H9 (cell line): Measurements from ENCODE around the gene OR1M1. TPM values are rescaled to one million over a fixed set of nuclear protein-coding genes. Genes with fewer than 3 reads are reported as not detected.

ENCODE experiments used
- DNase-seq: peaks from one replicate; pipeline ENCODE4 v3.0.0-alpha.2; 2017
- H2AFZ ChIP-seq: one replicate; pipeline ENCODE4 v1.6.1; 2013; ENCODE audit warnings: mild to moderate bottlenecking, low read length, control low read depth, moderate library complexity
- H2AK5ac ChIP-seq: 2 replicates; pipeline ENCODE4 v1.6.1; 2013; ENCODE audit warnings: low read length, control low read depth, mixed read lengths; ENCODE audit not compliant: insufficient read length
- H2BK120ac ChIP-seq: one replicate; pipeline ENCODE4 v1.6.1; 2013; ENCODE audit warnings: low read depth, mild to moderate bottlenecking, low read length, control low read depth, inconsistent platforms; ENCODE audit not compliant: poor library complexity, severe bottlenecking
- H2BK12ac ChIP-seq: 2 replicates; pipeline ENCODE4 v1.6.1; 2013; ENCODE audit warnings: low read length, control low read depth, mixed read lengths, low read depth; ENCODE audit not compliant: insufficient read length
- H2BK15ac ChIP-seq: 2 replicates; pipeline ENCODE4 v1.6.1; 2013; ENCODE audit warnings: low read depth, low read length, control low read depth
- H2BK20ac ChIP-seq: one replicate; pipeline ENCODE4 v1.6.1; 2013; ENCODE audit warnings: low read depth, mild to moderate bottlenecking, low read length, control low read depth, inconsistent platforms; ENCODE audit not compliant: poor library complexity, severe bottlenecking
- H2BK5ac ChIP-seq: 2 replicates; pipeline ENCODE4 v1.6.1; 2013; ENCODE audit warnings: low read length, control low read depth, mixed read lengths; ENCODE audit not compliant: insufficient read length
- H3K14ac ChIP-seq: 2 replicates; pipeline ENCODE4 v1.6.1; 2013; ENCODE audit warnings: low read length, control low read depth; ENCODE audit not compliant: insufficient read depth
- H3K18ac ChIP-seq: 2 replicates; pipeline ENCODE4 v1.6.1; 2013; ENCODE audit warnings: low read depth, mild to moderate bottlenecking, mixed read lengths, low read length, control low read depth; ENCODE audit not compliant: insufficient read length
- H3K23ac ChIP-seq: 2 replicates; pipeline ENCODE4 v1.6.1; 2013; ENCODE audit warnings: low read length, control low read depth, mixed read lengths, low read depth; ENCODE audit not compliant: insufficient read length
- H3K23me2 ChIP-seq: 2 replicates; pipeline ENCODE4 v1.6.1; 2013; ENCODE audit warnings: low read depth, mild to moderate bottlenecking, mixed read lengths, low read length, control low read depth; ENCODE audit not compliant: insufficient read length, poor library complexity, severe bottlenecking
- H3K27ac ChIP-seq: 2 replicates; pipeline ENCODE4 v1.5.1; 2013; ENCODE audit warnings: low read length, control low read depth, mixed read lengths, low read depth; ENCODE audit not compliant: insufficient read length
- H3K27me3 ChIP-seq: 2 replicates; pipeline ENCODE4 v1.6.1; 2013; ENCODE audit warnings: low read length, control low read depth, inconsistent platforms; ENCODE audit not compliant: insufficient read depth
- H3K4ac ChIP-seq: 2 replicates; pipeline ENCODE4 v1.6.1; 2013; ENCODE audit warnings: low read depth, mild to moderate bottlenecking, control low read depth, inconsistent platforms, low read length, moderate library complexity
- H3K4me1 ChIP-seq: 2 replicates; pipeline ENCODE4 v1.6.1; 2013; ENCODE audit warnings: low read length, control low read depth, inconsistent platforms; ENCODE audit not compliant: insufficient read depth
- H3K4me2 ChIP-seq: 2 replicates; pipeline ENCODE4 v1.6.1; 2013; ENCODE audit warnings: low read length, control low read depth, mixed read lengths; ENCODE audit not compliant: insufficient read length, insufficient read depth
- H3K56ac ChIP-seq: 2 replicates; pipeline ENCODE4 v1.6.1; 2013; ENCODE audit warnings: low read depth, mild to moderate bottlenecking, mixed read lengths, low read length, control low read depth; ENCODE audit not compliant: insufficient read length
- H3K79me1 ChIP-seq: 2 replicates; pipeline ENCODE4 v1.6.1; 2013; ENCODE audit warnings: low read depth, mild to moderate bottlenecking, moderate library complexity, low read length, control low read depth, inconsistent platforms; ENCODE audit not compliant: insufficient read depth, poor library complexity, severe bottlenecking
- H3K79me2 ChIP-seq: 2 replicates; pipeline ENCODE4 v1.6.1; 2013; ENCODE audit warnings: low read length, control low read depth, inconsistent platforms; ENCODE audit not compliant: insufficient read depth
- H3K9ac ChIP-seq: 2 replicates; pipeline ENCODE4 v1.6.1; 2013; ENCODE audit warnings: low read length, control low read depth, mixed read lengths; ENCODE audit not compliant: insufficient read length; ENCODE audit errors: extremely low read depth
- H3K9me3 ChIP-seq: one replicate; pipeline ENCODE4 v1.6.1; 2013; ENCODE audit warnings: low read depth, low read length, inconsistent platforms; ENCODE audit not compliant: control insufficient read depth
- H3T11ph ChIP-seq: one replicate; pipeline ENCODE4 v1.6.1; 2013; ENCODE audit warnings: mild to moderate bottlenecking, low read length, control low read depth, inconsistent platforms
- H4K20me1 ChIP-seq: one replicate; pipeline ENCODE4 v1.6.1; 2013; ENCODE audit not compliant: control insufficient read depth, insufficient read length, insufficient read depth
- H4K5ac ChIP-seq: 2 replicates; pipeline ENCODE4 v1.6.1; 2013; ENCODE audit warnings: low read depth, mild to moderate bottlenecking, mixed read lengths, low read length, control low read depth; ENCODE audit not compliant: insufficient read length
- H4K8ac ChIP-seq: replicated peaks from 2 replicates; pipeline ENCODE4 v1.6.1; 2013; ENCODE audit warnings: low read length, control low read depth, mixed read lengths, low read depth; ENCODE audit not compliant: insufficient read length
- H4K91ac ChIP-seq: 2 replicates; pipeline ENCODE4 v1.6.1; 2013; ENCODE audit warnings: low read depth, mild to moderate bottlenecking, moderate library complexity, mixed read lengths, low read length, control low read depth; ENCODE audit not compliant: insufficient read length
- H3K27ac Mint-ChIP-seq, 3 experiments: 2 replicates in 2 of 3; 3 replicates in 1 of 3; pipeline ENCODE4 v1.8.0; 2020 to 2021; ENCODE audit warnings: mixed read lengths in 3 of 3, mild to moderate bottlenecking in 1 of 3, moderate library complexity in 1 of 3
- H3K27me3 Mint-ChIP-seq: 2 replicates; pipeline ENCODE4 v1.8.0; 2021; ENCODE audit warnings: low read depth, mild to moderate bottlenecking, moderate library complexity, mixed read lengths
- H3K36me3 Mint-ChIP-seq, 3 experiments: 2 replicates in 2 of 3; 3 replicates in 1 of 3; pipeline ENCODE4 v1.8.0; 2020 to 2021; ENCODE audit warnings: low read depth in 3 of 3, mixed read lengths in 3 of 3; ENCODE audit not compliant: insufficient read depth in 1 of 3
- H3K4me1 Mint-ChIP-seq, 2 experiments: 2 replicates each; pipeline ENCODE4 v1.8.0; 2020; ENCODE audit warnings: mixed read lengths in 2 of 2
- H3K4me3 Mint-ChIP-seq, 2 experiments: 2 replicates in 1 of 2; 3 replicates in 1 of 2; pipeline ENCODE4 v1.8.0; 2020 to 2021; ENCODE audit warnings: mild to moderate bottlenecking in 2 of 2, mixed read lengths in 2 of 2, moderate library complexity in 1 of 2
- H3K9me3 Mint-ChIP-seq, 2 experiments: 2 replicates in 1 of 2; 3 replicates in 1 of 2; pipeline ENCODE4 v1.8.0; 2020; ENCODE audit warnings: mild to moderate bottlenecking in 2 of 2, mixed read lengths in 2 of 2, moderate library complexity in 1 of 2
- CTCF ChIP-seq: fragments of 200-600 bp; sonication (generic); conservative IDR thresholded peaks from 3 replicates; pipeline ENCODE4 v1.8.0; 2021; ENCODE audit warnings: antibody characterized with exemption, mild to moderate bottlenecking
- WGBS: extraction: QIAGEN DNeasy Blood & Tissue Kit; methylation state at CpG from one replicate; pipeline ENCODE4 v1.1.7; 2013; ENCODE audit warnings: missing lambda C conversion rate, low lambda C conversion rate, mixed read lengths; ENCODE audit not compliant: insufficient read length; ENCODE audit errors: extremely low coverage; 5-methylcytosine and 5-hydroxymethylcytosine counted together
- total RNA-seq: library from RNA; stranded (reverse); gene quantifications from 2 replicates; pipeline ENCODE4 v1.2.1, GENCODE V29; 2021

The OR1M1 gene
- total RNA-seq, 1 experiment from 2014 or later: not detected

- H3K79me1 ChIP-seq: no peaks in the 10 kb centered on the region
- Mint-ChIP-seq H3K27me3 (peaks cover 6% of the 10 kb centered on the region), H3K9me3 (peaks cover 66 to 91% of the 10 kb centered on the region in 2 experiments), H3K4me3 (no peak within 1 kb of the TSS; a peak in 1 of 5 replicates), H3K27ac (no peak within 1 kb of the TSS), H3K4me1 (no peaks in the 10 kb centered on the region), H3K36me3 (peaks cover 1 to 23% (median 13%) of the 10 kb centered on the region in 3 experiments; a peak in 4 of 7 replicates)
- no CpG with 5 or more reads among the region's 2 CpGs for WGBS
- DNase-seq: no peak
- H3K18ac ChIP-seq: no peak within 1 kb of the TSS
- H3T11ph ChIP-seq: no peak within 1 kb of the TSS
- no peaks in the 10 kb centered on the region for H3K27me3 ChIP-seq
- no peak within 1 kb of the TSS for H2AK5ac ChIP-seq
- TF ChIP-seq CTCF: no peak
- no peak within 1 kb of the TSS for H3K56ac ChIP-seq
- no peak within 1 kb of the TSS for H2BK5ac ChIP-seq
- no peaks in the 10 kb centered on the region for H4K20me1 ChIP-seq
- no peak within 1 kb of the TSS for H2BK20ac ChIP-seq
- H2AFZ ChIP-seq: no peak within 1 kb of the TSS
- H2BK120ac ChIP-seq: no peak within 1 kb of the TSS
- no peak within 1 kb of the TSS for H2BK15ac ChIP-seq
- no peak within 1 kb of the TSS for H2BK12ac ChIP-seq
- no peaks in the 10 kb centered on the region for H3K23me2 ChIP-seq
- H4K5ac ChIP-seq: no peak within 1 kb of the TSS
- no peaks in the 10 kb centered on the region for H3K79me2 ChIP-seq
- no peak within 1 kb of the TSS for H3K4me2 ChIP-seq
- no peak within 1 kb of the TSS for H3K27ac ChIP-seq
- no peak within 1 kb of the TSS for H4K8ac ChIP-seq
- no peaks in the 10 kb centered on the region for H3K9me3 ChIP-seq
- no peak within 1 kb of the TSS for H3K9ac ChIP-seq
- H3K23ac ChIP-seq: no peak within 1 kb of the TSS
- no peak within 1 kb of the TSS for H3K14ac ChIP-seq
- no peak within 1 kb of the TSS for H3K4ac ChIP-seq
- H4K91ac ChIP-seq: no peak within 1 kb of the TSS
- no peaks in the 10 kb centered on the region for H3K4me1 ChIP-seq
These were observed 28.5 kb downstream of the OR1M1 start, which contains the start of gene OR7G1 for GRCh38 chr19:9115307-9115813. Gene OR7G1 (minus strand): TSS chr19:9115763. CDS start chr19:9115763, 0 bp downstream.
